Measurements from ENCODE around the gene SYT14. TPM values are rescaled to one million over a fixed set of nuclear protein-coding genes. Genes with fewer than 3 reads are reported as not detected.
"Not testable (repeated sequence)": the region's sequence is repeated elsewhere in the genome, so short reads cannot be mapped to it uniquely, and the experiment has no call there.

Gene SYT14
- total RNA-seq, 1 donor, result not detected

- no peak for DNase-seq (ENCODE audit: low read depth in 2 of 3, low spot score in 2 of 3)
These were observed 84.0 kb downstream of the SYT14 start for GRCh38 chr1:210022044-210022443.

- no peak for DNase-seq (ENCODE audit: low read depth in 2 of 3, low spot score in 2 of 3)
These were observed 86.3 kb downstream of the SYT14 start for GRCh38 chr1:210024282-210024681.

- no peak for DNase-seq (ENCODE audit: low read depth in 2 of 3, low spot score in 2 of 3)
These were observed 87.0 kb downstream of the SYT14 start for GRCh38 chr1:210024996-210025395.

DNA sequence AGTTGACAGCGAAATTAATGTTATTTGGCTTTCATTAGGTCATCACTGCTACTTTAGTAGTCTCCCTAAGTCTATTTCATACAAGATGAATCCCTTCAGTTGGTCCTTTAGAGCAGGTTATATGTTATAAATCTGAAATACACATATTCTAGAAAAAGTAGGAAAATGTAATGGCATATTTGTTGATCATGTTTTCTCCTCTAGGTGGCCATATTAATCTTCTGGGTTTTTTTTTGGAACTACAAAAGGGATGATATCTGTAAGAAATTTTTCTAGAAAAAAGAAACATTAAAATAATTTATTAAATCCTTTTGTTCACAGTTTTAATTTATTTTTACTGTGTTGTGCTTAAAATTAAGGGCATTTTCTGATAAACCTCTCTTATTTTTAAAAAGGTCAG is 87.9 kb downstream of the SYT14 start:
- DNase-seq (ENCODE audit: low read depth in 2 of 3, low spot score in 2 of 3), result no peak

GRCh38 chr1:210027994-210028393 is 90.0 kb downstream of the SYT14 start:
- DNase-seq (ENCODE audit: low read depth in 2 of 3, low spot score in 2 of 3), result no peak

DNA sequence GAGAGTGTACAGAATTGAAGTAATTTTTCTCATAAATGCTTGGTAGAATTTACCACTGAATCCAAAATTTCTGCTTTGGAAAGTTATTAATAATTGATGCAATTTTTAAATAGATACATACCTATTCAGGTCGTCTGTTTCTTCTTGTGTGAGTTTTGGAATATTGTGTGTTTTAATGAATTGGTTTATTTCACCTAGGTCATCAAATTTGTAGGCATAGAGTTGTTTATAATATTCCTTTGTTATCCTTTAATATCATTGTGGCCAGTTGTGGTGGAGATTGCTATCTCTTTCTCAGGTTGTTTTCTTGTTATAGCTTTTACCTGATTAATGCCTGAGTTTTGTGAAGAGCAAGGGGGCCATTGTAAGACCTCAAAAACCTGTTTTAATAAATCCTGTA is 93.5 kb downstream of the SYT14 start:
- no peak for DNase-seq (ENCODE audit: low read depth in 2 of 3, low spot score in 2 of 3)

DNA sequence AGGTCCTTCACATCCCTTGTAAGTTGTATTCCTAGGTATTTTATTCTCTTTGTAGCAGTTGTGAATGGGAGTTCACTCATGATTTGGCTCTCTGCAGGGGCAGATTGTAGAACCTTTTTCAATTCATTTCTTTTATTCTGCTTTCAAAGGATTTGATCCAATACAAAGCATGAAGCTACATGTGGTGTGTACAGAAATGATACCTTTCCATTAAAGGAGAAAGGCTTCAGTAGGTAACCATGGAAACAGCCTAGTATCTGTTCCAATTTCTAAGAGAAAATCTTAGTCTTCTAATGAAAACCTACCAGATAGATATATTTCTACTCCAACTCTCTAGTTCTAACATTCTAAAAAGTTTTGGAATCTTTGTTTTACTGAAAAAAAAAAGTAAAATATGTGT is 105.0 kb downstream of the SYT14 start:
- no peak for DNase-seq (ENCODE audit: low read depth in 2 of 3, low spot score in 2 of 3)

DNA sequence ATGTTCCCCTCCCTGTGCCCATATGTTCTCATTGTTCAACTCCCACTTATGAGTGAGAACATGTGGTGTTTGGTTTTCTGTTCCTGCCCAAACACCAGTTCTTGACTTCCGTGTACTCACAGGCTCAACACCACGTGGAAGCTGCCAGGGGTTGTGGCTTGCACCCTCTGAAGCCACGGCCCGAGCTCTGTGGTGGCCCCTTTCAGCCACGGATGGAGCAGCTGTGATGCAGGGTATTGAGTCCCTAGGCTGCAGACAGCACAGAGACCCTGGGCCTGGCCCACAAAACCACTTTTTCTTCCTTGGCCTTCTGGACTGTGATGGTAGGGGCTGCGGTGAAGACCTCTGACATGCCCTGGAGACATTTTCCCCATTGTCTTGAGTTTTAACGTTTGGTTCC is 111.6 kb downstream of the SYT14 start:
- no peak for DNase-seq (ENCODE audit: low read depth in 2 of 3, low spot score in 2 of 3)

DNA sequence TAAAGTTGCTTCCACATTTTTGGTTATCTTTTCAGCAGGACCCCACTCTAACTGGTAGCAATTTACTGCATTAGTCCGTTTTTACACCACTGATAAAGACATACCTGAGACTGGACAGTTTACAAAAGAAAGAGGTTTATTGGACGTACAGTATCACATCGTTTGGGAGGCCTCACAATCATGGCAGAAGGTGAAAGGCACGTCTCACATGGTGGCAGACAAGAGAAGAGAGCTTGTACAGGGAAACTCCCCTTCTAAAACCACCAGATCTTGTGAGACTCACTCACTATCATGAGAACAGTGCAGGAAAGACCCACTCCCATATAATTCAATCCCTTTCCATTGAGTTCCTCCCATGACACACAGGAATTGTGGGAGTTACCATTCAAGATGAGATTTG is 112.5 kb downstream of the SYT14 start:
- not testable (repeated sequence) for DNase-seq (ENCODE audit: low read depth in 2 of 3, low spot score in 2 of 3)

- DNase-seq (ENCODE audit: low read depth in 2 of 3, low spot score in 2 of 3), result no peak
These were observed 115.1 kb downstream of the SYT14 start for GRCh38 chr1:210053126-210053525.

DNA sequence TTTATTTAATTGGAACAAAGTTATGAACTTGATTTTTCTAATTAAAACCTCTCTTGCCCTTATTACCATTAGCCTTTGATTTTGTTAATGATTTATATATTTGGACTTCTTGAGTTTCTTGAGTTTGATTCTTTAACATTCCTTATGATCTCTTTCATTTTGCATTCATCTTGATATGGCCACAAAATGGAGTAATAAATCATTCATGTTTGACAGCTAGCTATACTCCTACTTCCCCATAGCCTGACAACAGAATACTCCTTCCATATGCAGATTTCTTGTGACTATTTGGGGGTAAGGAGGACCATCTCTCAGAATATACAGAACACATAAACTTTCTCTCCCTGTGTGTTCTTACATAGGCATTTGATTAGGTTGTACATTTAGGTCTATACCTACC is 119.6 kb downstream of the SYT14 start:
- DNase-seq (ENCODE audit: low read depth in 2 of 3, low spot score in 2 of 3), result no peak

GRCh38 chr1:210061992-210062391 is 124.0 kb downstream of the SYT14 start:
- no peak for DNase-seq (ENCODE audit: low read depth in 2 of 3, low spot score in 2 of 3)

DNA sequence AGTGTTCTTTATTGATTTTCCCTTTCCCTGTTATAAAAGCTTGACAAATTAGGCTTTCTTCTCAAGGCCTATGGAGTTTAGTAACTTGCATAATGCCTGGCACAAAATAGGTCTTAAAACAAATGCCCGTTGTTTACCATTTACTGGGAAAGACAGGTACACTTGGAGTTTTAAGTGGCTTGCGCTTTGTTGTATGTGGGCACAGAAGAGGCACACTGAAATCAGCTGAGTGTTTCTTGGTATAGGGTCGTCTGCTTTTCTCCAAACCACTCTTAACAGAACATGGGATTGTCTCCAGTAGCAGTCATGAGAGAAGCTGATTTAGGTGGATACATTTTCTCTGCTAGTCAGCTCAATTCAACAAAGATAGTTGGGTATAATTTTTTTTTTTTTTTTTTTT is 132.5 kb downstream of the SYT14 start:
- no peak for DNase-seq (ENCODE audit: low read depth in 2 of 3, low spot score in 2 of 3)

DNA sequence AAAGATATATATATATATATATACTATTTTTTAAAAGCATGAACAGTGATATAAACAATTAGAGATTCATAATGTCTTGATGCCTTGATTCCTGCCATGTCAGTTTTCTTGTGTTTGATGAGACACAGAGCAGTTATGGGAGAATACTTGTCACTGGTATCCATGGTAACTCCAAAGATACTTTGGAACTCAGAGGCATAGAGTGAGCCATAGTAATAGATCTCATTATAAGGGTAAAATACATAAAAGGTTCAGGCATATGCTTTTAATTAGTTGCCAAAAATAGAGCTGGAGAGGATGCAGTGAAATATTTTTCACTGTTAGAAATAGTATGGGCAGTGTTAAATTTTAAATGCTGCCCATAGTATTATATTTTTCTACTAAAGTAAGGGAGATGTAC is 134.1 kb downstream of the SYT14 start:
- DNase-seq (ENCODE audit: low read depth in 2 of 3, low spot score in 2 of 3), result no peak

DNA sequence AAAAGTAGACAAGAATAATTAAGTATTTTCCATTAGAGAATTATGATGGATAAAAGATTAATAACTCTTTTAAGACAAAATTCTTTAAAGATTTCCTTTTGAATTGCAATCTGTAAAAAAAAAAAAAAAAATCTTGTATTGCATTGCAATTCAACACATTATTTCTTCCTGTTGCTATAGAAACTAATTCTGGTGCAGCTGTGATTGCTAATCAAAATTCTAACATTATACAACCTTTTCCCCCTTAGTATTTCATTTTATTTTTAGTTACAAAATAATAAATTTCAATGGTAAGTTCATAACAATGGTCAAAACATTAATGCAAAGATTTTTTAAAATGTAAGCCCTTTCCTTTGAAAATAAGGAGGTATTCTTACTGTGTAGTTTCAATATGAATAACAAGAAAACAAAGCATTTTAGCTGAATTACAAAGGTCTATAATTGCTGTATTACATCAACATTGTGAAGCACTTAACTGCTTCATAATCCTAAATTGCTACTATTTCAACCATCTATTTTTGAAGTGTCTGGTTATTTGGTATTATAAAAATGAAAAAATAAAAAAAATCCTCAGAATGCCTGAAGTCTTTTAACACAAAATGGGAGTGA is 135.0 kb downstream of the SYT14 start:
- DNase-seq (ENCODE audit: low read depth in 2 of 3, low spot score in 2 of 3), result no peak

- no peak for DNase-seq (ENCODE audit: low read depth in 2 of 3, low spot score in 2 of 3)
These were observed 136.9 kb downstream of the SYT14 start for GRCh38 chr1:210074904-210075303.

GRCh38 chr1:210076620-210077019 is 138.6 kb downstream of the SYT14 start:
- DNase-seq (ENCODE audit: low read depth in 2 of 3, low spot score in 2 of 3), result no peak

DNA sequence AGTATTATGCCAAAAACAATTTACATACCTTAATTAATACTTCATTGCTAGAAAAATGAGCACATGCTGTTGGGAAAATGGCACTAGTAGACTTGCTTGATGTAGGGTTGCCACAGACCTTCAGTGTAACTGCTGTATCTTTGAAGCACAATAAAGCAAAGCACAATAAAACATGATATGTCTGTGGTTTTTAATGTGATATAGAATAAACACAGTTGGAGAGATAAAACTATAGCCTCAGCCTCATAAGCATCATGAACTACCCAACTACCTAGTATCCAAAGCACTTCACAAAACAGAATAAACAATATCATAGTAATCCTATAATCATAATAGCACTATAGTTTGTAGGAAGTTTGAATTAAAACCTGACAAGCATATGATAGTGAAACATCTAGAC is 143.5 kb downstream of the SYT14 start:
- DNase-seq (ENCODE audit: low read depth in 2 of 3, low spot score in 2 of 3), result no peak

GRCh38 chr1:210085359-210085758 is 147.3 kb downstream of the SYT14 start:
- DNase-seq (ENCODE audit: low read depth in 2 of 3, low spot score in 2 of 3), result no peak

DNA sequence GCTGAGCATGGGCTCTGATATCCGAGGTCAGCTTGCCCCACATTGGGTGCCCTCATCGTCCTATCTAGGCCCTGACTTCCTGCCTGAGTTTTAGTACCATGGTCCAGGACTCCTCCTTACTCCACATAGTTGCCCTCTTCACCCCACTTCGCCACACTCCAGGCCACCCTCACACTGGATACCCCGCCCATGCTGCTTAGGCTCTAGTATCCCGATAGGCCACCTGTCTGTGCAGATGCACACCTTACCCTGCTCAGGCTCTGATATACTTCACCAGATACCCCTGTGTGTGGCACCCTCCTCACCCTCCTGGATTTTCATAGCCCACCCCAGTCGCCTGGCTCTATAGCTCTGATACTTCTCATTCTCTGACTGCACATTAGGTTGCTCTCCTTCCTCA is 149.0 kb downstream of the SYT14 start:
- DNase-seq (ENCODE audit: low read depth in 2 of 3, low spot score in 2 of 3), result no peak

- DNase-seq (ENCODE audit: low read depth in 2 of 3, low spot score in 2 of 3), result no peak
These were observed 151.8 kb downstream of the SYT14 start for GRCh38 chr1:210089855-210090254.

GRCh38 chr1:210092366-210092765 is 154.3 kb downstream of the SYT14 start:
- no peak for DNase-seq (ENCODE audit: low read depth in 2 of 3, low spot score in 2 of 3)

- DNase-seq (ENCODE audit: low read depth in 2 of 3, low spot score in 2 of 3), result no peak
These were observed 155.4 kb downstream of the SYT14 start for GRCh38 chr1:210093461-210093860.

All from hematopoietic multipotent progenitor cell (in vitro differentiated cells).